Panc1 (cell line): ENCODE measurements around the gene OGA. TPM values are rescaled to one million over a fixed set of nuclear protein-coding genes. Genes with fewer than 3 reads are reported as not detected.

Source experiments
- ATAC-seq: fragments of 200-7000 bp; cut with Tn5 transposase; 2 replicates; pipeline ENCODE4 v1.9.1; 2020; ENCODE audit warnings: mild to moderate bottlenecking, moderate library complexity
- BruUV-seq: library from RNA; stranded (reverse); fragments of 400-500 nt; replicated peaks from 2 replicates; lab custom pipeline; 2021; lab: Mats Ljungman, UMichigan
- CTCF ChIA-PET: fragments of 300-600 bp; sonication (Branson Sonifier 250); formaldehyde crosslinking; loops from one replicate; lab custom pipeline; 2022; ENCODE audit warnings: antibody characterized with exemption; lab: Charles Lee
- POLR2A ChIA-PET: fragments of 300-600 bp; sonication (Branson Sonifier 250); formaldehyde crosslinking; loops from one replicate; lab custom pipeline; 2022; ENCODE audit warnings: antibody characterized with exemption; lab: Charles Lee
- DNase-seq: peaks from one replicate; pipeline ENCODE4 v3.0.0-alpha.2; 2010; ENCODE audit warnings: low read depth, low spot score
- H3K27ac ChIP-seq: 2 replicates; pipeline ENCODE4 v1.5.1; 2011; ENCODE audit warnings: mild to moderate bottlenecking, low read length, inconsistent platforms
- H3K27me3 ChIP-seq: fragments of 200-500 bp; sonication (Bioruptor generic); 2 replicates; pipeline ENCODE4 v1.6.0; 2014; ENCODE audit warnings: low read length, inconsistent platforms; ENCODE audit not compliant: control insufficient read depth, insufficient read depth
- H3K36me3 ChIP-seq: fragments of 200-500 bp; sonication (Bioruptor generic); 2 replicates; pipeline ENCODE4 v1.5.1; 2014; ENCODE audit warnings: inconsistent platforms, mild to moderate bottlenecking, low read length, moderate library complexity; ENCODE audit not compliant: control insufficient read depth, insufficient read depth
- H3K4me1 ChIP-seq: 2 replicates; pipeline ENCODE4 v1.5.1; 2011; ENCODE audit warnings: inconsistent platforms, mild to moderate bottlenecking, low read length, moderate library complexity; ENCODE audit not compliant: control insufficient read depth, insufficient read depth
- H3K4me3 ChIP-seq, 2 experiments: 2 replicates each; pipeline ENCODE4 v1.5.1; 2011 to 2012; ENCODE audit warnings: low read depth in 2 of 2, low read length in 2 of 2, mild to moderate bottlenecking in 2 of 2, inconsistent platforms in 1 of 2, moderate library complexity in 1 of 2
- H3K9me3 ChIP-seq: fragments of 200-500 bp; sonication (Bioruptor generic); 2 replicates; pipeline ENCODE4 v1.5.1; 2014; ENCODE audit warnings: low read depth, mild to moderate bottlenecking, inconsistent platforms, low read length, moderate library complexity; ENCODE audit not compliant: control insufficient read depth, insufficient read depth
- CTCF ChIP-seq: fragments of 450-650 bp; IDR thresholded peaks from 2 replicates; pipeline ENCODE4 v1.5.1; 2017; ENCODE audit warnings: mild to moderate bottlenecking
- POLR2AphosphoS5 ChIP-seq: IDR thresholded peaks from 2 replicates; pipeline ENCODE4 v1.6.1; 2012; ENCODE audit warnings: mild to moderate bottlenecking, low read depth, low read length, moderate library complexity
- REST ChIP-seq, 2 experiments: IDR thresholded peaks; 2 replicates each; pipeline ENCODE4 v1.6.1; 2011 to 2012; ENCODE audit warnings: low read depth in 2 of 2, control low read depth in 1 of 2, low read length in 1 of 2, mild to moderate bottlenecking in 1 of 2, moderate library complexity in 1 of 2; ENCODE audit not compliant: insufficient read depth in 1 of 2
- SIN3A ChIP-seq: IDR thresholded peaks from 2 replicates; pipeline ENCODE4 v1.6.1; 2012; ENCODE audit warnings: low read depth, mild to moderate bottlenecking, low read length, moderate library complexity, borderline replicate concordance; ENCODE audit not compliant: insufficient read depth
- TCF7L2 ChIP-seq: IDR thresholded peaks from 2 replicates; pipeline ENCODE4 v1.6.1; 2011; ENCODE audit warnings: mild to moderate bottlenecking, low read depth, low read length, inconsistent platforms
- in situ Hi-C: cut with HindIII; loops from 2 replicates; pipeline ENCODE4 v1.10.0; 2016; ENCODE audit warnings: low sequenced_read_pairs, low pct_unique_long_range_greater_than_20kb
- intact Hi-C: fragments of 100-400 bp; cut with micrococcal nuclease; formaldehyde crosslinking; loops from one replicate; pipeline ENCODE4 v1.10.0; 2022; ENCODE audit not compliant: unreplicated experiment
- total RNA-seq: library from RNA; stranded (reverse); gene quantifications from one replicate; pipeline ENCODE4 v1.2.1, GENCODE V29; 2021; ENCODE audit not compliant: unreplicated experiment

OGA gene
- total RNA-seq, 1 experiment from 2014 or later, result 117 TPM

- ChIA-PET CTCF (no interaction called here), POLR2A (no interaction called here)
- Histone ChIP-seq H3K27ac (no peak overlapping the region), H3K4me1 (no peaks in the 10 kb centered on the region), H3K36me3 (no peaks in the 10 kb centered on the region), H3K9me3 (peaks cover 7% of the 10 kb centered on the region; the same call in 1 of the 2 replicates), H3K27me3 (no peaks in the 10 kb centered on the region), H3K4me3 (no peak overlapping the region)
- no TSS peak for BruUV-seq
- no peak for DNase-seq
- ATAC-seq, result no peak
- intact Hi-C loops, result no loop called here
- TF ChIP-seq SIN3A, result no peak
- TF ChIP-seq POLR2AphosphoS5, result no peak
- TF ChIP-seq CTCF, result no peak
- TF ChIP-seq TCF7L2, result no peak
- TF ChIP-seq REST (IDR thresholded peaks at IDR 0.05; ENCODE audit: insufficient read depth in 1 of 2, low read depth in 2 of 2, low read length in 1 of 2), result no peak
- in situ Hi-C loops, result no loop called here
Measured at GRCh38 chr10:101859530-101859929, 41.3 kb upstream of the OGA start.

- TF ChIP-seq POLR2AphosphoS5, result no peak
- Histone ChIP-seq H3K9me3 (peaks cover 7% of the 10 kb centered on the region; the same call in 1 of the 2 replicates), H3K27ac (no peak overlapping the region), H3K4me1 (no peaks in the 10 kb centered on the region), H3K36me3 (no peaks in the 10 kb centered on the region), H3K27me3 (no peaks in the 10 kb centered on the region), H3K4me3 (no peak overlapping the region)
- BruUV-seq, result no TSS peak
- no peak for DNase-seq
- ChIA-PET POLR2A (no interaction called here), CTCF (no interaction called here)
- ATAC-seq, result no peak
- intact Hi-C loops, result no loop called here
- in situ Hi-C loops, result no loop called here
Measured at GRCh38 chr10:101858723-101859500, 40.7 kb upstream of the OGA start.

GRCh38 chr10:101857802-101858476 lies 39.7 kb upstream of the OGA start:
- Histone ChIP-seq H3K36me3 (no peaks in the 10 kb centered on the region), H3K9me3 (peaks cover 7% of the 10 kb centered on the region; the same call in 1 of the 2 replicates), H3K4me3 (no peak overlapping the region), H3K4me1 (no peaks in the 10 kb centered on the region), H3K27me3 (no peaks in the 10 kb centered on the region), H3K27ac (no peak overlapping the region)
- no TSS peak for BruUV-seq
- in situ Hi-C loops, result no loop called here
- no peak for TF ChIP-seq CTCF
- no peak for TF ChIP-seq POLR2AphosphoS5
- no peak for TF ChIP-seq TCF7L2
- TF ChIP-seq SIN3A, result no peak
- no peak for TF ChIP-seq REST (IDR thresholded peaks at IDR 0.05; ENCODE audit: insufficient read depth in 1 of 2, low read depth in 2 of 2, low read length in 1 of 2)
- CTCF ChIA-PET, result no interaction called here
- ATAC-seq, result no peak
- intact Hi-C loops, result no loop called here
- POLR2A ChIA-PET, result no interaction called here
- DNase-seq, result no peak
